ENCODE results near the gene MACIR. TPM values are rescaled to one million over a fixed set of nuclear protein-coding genes. Genes with fewer than 3 reads are reported as not detected.

MACIR gene
- total and polyA plus RNA-seq, 10 of the 15 experiments (the other 5 are each of a cell fraction or from before 2014, with no cell fraction given) = 2.1 to 16.1 (median 10.8) TPM

- no peak for TF ChIP-seq RFX5 (IDR thresholded peaks at IDR 0.05; ENCODE audit: low read depth, low read length)
- TF ChIP-seq BACH1 (IDR thresholded peaks at IDR 0.05; ENCODE audit: borderline replicate concordance) = 0 out of 2 replicates have a peak, but pooled peaks have one; percentile 16
- TF ChIP-seq RCOR1 (conservative IDR thresholded peaks at IDR 0.05; ENCODE audit: low read depth, low read length) = no peak
- TF ChIP-seq JUNB (IDR thresholded peaks at IDR 0.05) = peak; percentile 73
- TF ChIP-seq RUNX3 (IDR thresholded peaks at IDR 0.05; ENCODE audit: low read length) = no peak
- no peak for TF ChIP-seq FOXM1 (IDR thresholded peaks at IDR 0.05; ENCODE audit: low read depth, low read length)
- TF ChIP-seq ZBTB4 (CRISPR knock-in tag; IDR thresholded peaks at IDR 0.05) = no peak
- TF ChIP-seq TAF1 (IDR thresholded peaks at IDR 0.05; ENCODE audit: borderline replicate concordance, low read depth, low read length) = no peak
- TF ChIP-seq LARP7 (IDR thresholded peaks at IDR 0.05) = no peak
- no peak for TF ChIP-seq ELK1 (IDR thresholded peaks at IDR 0.05; ENCODE audit: low read depth, low read length)
- no peak for TF ChIP-seq RBBP5 (conservative IDR thresholded peaks at IDR 0.05)
- no peak; the same call in 1 of the 2 replicates for TF ChIP-seq SMARCA5 (IDR thresholded peaks at IDR 0.05)
- TF ChIP-seq SUPT20H (IDR thresholded peaks at IDR 0.05; ENCODE audit: borderline replicate concordance, control insufficient read depth, low read depth, low read length) = no peak
- TF ChIP-seq ZSCAN29 (IDR thresholded peaks at IDR 0.05) = no peak
- TF ChIP-seq ZNF592 (IDR thresholded peaks at IDR 0.05) = no peak
- no peak for TF ChIP-seq SMC3 (IDR thresholded peaks at IDR 0.05; ENCODE audit: borderline replicate concordance, low read length)
- TF ChIP-seq IKZF2 (IDR thresholded peaks at IDR 0.05) = peak; percentile 49 to 59; a peak in 2 of 4 replicates
- peak; percentile 96 for TF ChIP-seq MEF2A (IDR thresholded peaks at IDR 0.05; ENCODE audit: insufficient read depth, low read depth, low read length)
- TF ChIP-seq MTA3 (IDR thresholded peaks at IDR 0.05; ENCODE audit: borderline replicate concordance, low read length) = no peak
- peak; percentile 4; the same call in 1 of the 2 replicates for TF ChIP-seq USF2 (IDR thresholded peaks at IDR 0.05; ENCODE audit: borderline replicate concordance, low read depth, low read length)
- no peak for TF ChIP-seq ZNF274 (IDR thresholded peaks at IDR 0.05; ENCODE audit: insufficient read depth, insufficient read length)
- no peak for TF ChIP-seq ZNF622 (IDR thresholded peaks at IDR 0.05)
- no peak for TF ChIP-seq KAT2A (conservative IDR thresholded peaks at IDR 0.05; ENCODE audit: control insufficient read depth, low read depth, low read length)
Measured at GRCh38 chr5:103260951-103261350, 2.4 kb downstream of the MACIR start (continued).
